Neural cell (in vitro differentiated cells): ENCODE data around the gene XRCC6. TPM values are rescaled to one million over a fixed set of nuclear protein-coding genes. Genes with fewer than 3 reads are reported as not detected.

Experiments
- H2AFZ ChIP-seq: fragments of 200-600, 300-800 bp; sonication (generic), shearing (Covaris generic); 2 replicates; pipeline ENCODE4 v1.6.0; 2014; ENCODE audit warnings: low read depth, mild to moderate bottlenecking, antibody characterized with exemption, low read length, moderate library complexity
- H3F3A ChIP-seq: fragments of 200-600 bp; shearing (Covaris generic); 2 replicates; pipeline ENCODE4 v1.6.1; 2016; ENCODE audit warnings: mild to moderate bottlenecking, moderate library complexity, mixed read lengths, antibody characterized with exemption, low read length; ENCODE audit not compliant: insufficient read depth, poor library complexity, severe bottlenecking
- H3K27ac ChIP-seq: fragments of 200-600, 300-800 bp; sonication (generic), shearing (Covaris generic); 2 replicates; pipeline ENCODE4 v1.5.1; 2014; ENCODE audit warnings: mild to moderate bottlenecking, low read length, moderate library complexity
- H3K27me3 ChIP-seq: fragments of 300-800, 200-600 bp; sonication (generic), shearing (Covaris generic); 2 replicates; pipeline ENCODE4 v1.6.0; 2014; ENCODE audit warnings: mild to moderate bottlenecking, low read depth, low read length, moderate library complexity; ENCODE audit not compliant: insufficient read depth
- H3K36me3 ChIP-seq: fragments of 300-800, 200-600 bp; sonication (generic), shearing (Covaris generic); 2 replicates; pipeline ENCODE4 v1.5.1; 2014; ENCODE audit warnings: mild to moderate bottlenecking, antibody characterized with exemption, low read length, moderate library complexity; ENCODE audit not compliant: insufficient read depth
- H3K4me2 ChIP-seq: fragments of 300-800, 200-600 bp; sonication (generic), shearing (Covaris generic); 2 replicates; pipeline ENCODE4 v1.6.0; 2014; ENCODE audit warnings: mild to moderate bottlenecking, low read length
- H3K4me3 ChIP-seq: fragments of 300-800, 200-600 bp; sonication (generic), shearing (Covaris generic); 2 replicates; pipeline ENCODE4 v1.5.1; 2014; ENCODE audit warnings: mild to moderate bottlenecking, low read length, moderate library complexity
- H3K79me2 ChIP-seq: fragments of 200-600 bp; shearing (Covaris generic); replicated peaks from 2 replicates; pipeline ENCODE4 v1.6.0; 2014; ENCODE audit warnings: mild to moderate bottlenecking, low read length, moderate library complexity; ENCODE audit not compliant: insufficient read depth
- H3K9ac ChIP-seq: fragments of 300-800, 200-600 bp; sonication (generic), shearing (Covaris generic); 2 replicates; pipeline ENCODE4 v1.6.1; 2016; ENCODE audit warnings: mild to moderate bottlenecking, low read length, mixed read lengths
- H3K9me2 ChIP-seq: fragments of 200-600 bp; shearing (Covaris generic); 2 replicates; pipeline ENCODE4 v1.6.1; 2016; ENCODE audit warnings: mild to moderate bottlenecking, low read length, mixed read lengths; ENCODE audit not compliant: insufficient read depth
- H3K9me3 ChIP-seq: fragments of 200-600, 300-800 bp; sonication (generic), shearing (Covaris generic); 2 replicates; pipeline ENCODE4 v1.6.1; 2016; ENCODE audit warnings: mild to moderate bottlenecking, mixed run types, low read length, moderate library complexity, mixed read lengths
- H4K20me1 ChIP-seq: fragments of 200-600 bp; shearing (Covaris generic); 2 replicates; pipeline ENCODE4 v1.6.1; 2016; ENCODE audit warnings: mild to moderate bottlenecking, mixed run types; ENCODE audit not compliant: insufficient read depth
- CTCF ChIP-seq: fragments of 450-650 bp; IDR thresholded peaks from 2 replicates; pipeline ENCODE4 v1.5.1; 2014; ENCODE audit warnings: antibody characterized with exemption, mild to moderate bottlenecking, moderate library complexity; ENCODE audit not compliant: poor library complexity, severe bottlenecking
- EP300 ChIP-seq: fragments of 450-650 bp; conservative IDR thresholded peaks from 2 replicates; pipeline ENCODE4 v1.6.1; 2014; ENCODE audit warnings: antibody characterized with exemption, mild to moderate bottlenecking, moderate library complexity; ENCODE audit not compliant: poor library complexity, severe bottlenecking
- EZH2 ChIP-seq: fragments of 200-600, 300-800 bp; shearing (Covaris generic), sonication (generic); IDR thresholded peaks from 2 replicates; pipeline ENCODE4 v1.6.1; 2014; ENCODE audit warnings: antibody characterized with exemption, low read length, borderline replicate concordance, mild to moderate bottlenecking; ENCODE audit not compliant: insufficient read depth, poor library complexity, severe bottlenecking
- MXI1 ChIP-seq: fragments of 450-650 bp; conservative IDR thresholded peaks from 2 replicates; pipeline ENCODE4 v1.6.1; 2014; ENCODE audit warnings: antibody characterized with exemption, mild to moderate bottlenecking; ENCODE audit not compliant: poor library complexity, severe bottlenecking
- POLR2AphosphoS5 ChIP-seq: IDR thresholded peaks from 2 replicates; pipeline ENCODE4 v1.6.1; 2012
- REST ChIP-seq: IDR thresholded peaks from 2 replicates; pipeline ENCODE4 v1.6.1; 2012; ENCODE audit warnings: borderline replicate concordance
- SMC3 ChIP-seq: fragments of 450-650 bp; conservative IDR thresholded peaks from 2 replicates; pipeline ENCODE4 v1.6.1; 2014; ENCODE audit warnings: antibody characterized with exemption, mild to moderate bottlenecking, moderate library complexity; ENCODE audit not compliant: poor library complexity
- TAF1 ChIP-seq: IDR thresholded peaks from 2 replicates; pipeline ENCODE4 v1.6.1; 2012; ENCODE audit warnings: low read depth
- polyA plus RNA-seq: library from polyadenylated mRNA; depleted of rRNA; stranded (reverse); fragments of >200 nt; gene quantifications from 2 replicates; pipeline ENCODE4 v1.2.3, GENCODE V29; 2014

Gene XRCC6
- polyA plus RNA-seq, 1 donor from 2014 or later, result 398 TPM

GRCh38 chr22:41664490-41664889 is 43.4 kb downstream of the XRCC6 start:
- H2AFZ ChIP-seq, result no peak overlapping the region
- H3K4me2 ChIP-seq, result no peak overlapping the region
- no peaks in the 10 kb centered on the region for H3K79me2 ChIP-seq
- H3K4me3 ChIP-seq, result no peak overlapping the region
- H4K20me1 ChIP-seq, result no peaks in the 10 kb centered on the region
- H3F3A ChIP-seq, result no peaks in the 10 kb centered on the region
- TF ChIP-seq REST (no peak), SMC3 (no peak), TAF1 (no peak), MXI1 (no peak), EP300 (no peak), POLR2AphosphoS5 (no peak), EZH2 (no peak), CTCF (no peak)
- no peaks in the 10 kb centered on the region for H3K27me3 ChIP-seq
- no peak overlapping the region for H3K27ac ChIP-seq
- H3K36me3 ChIP-seq, result peaks cover 7% of the 10 kb centered on the region
- no peaks in the 10 kb centered on the region for H3K9me2 ChIP-seq
- H3K9me3 ChIP-seq, result no peaks in the 10 kb centered on the region
- H3K9ac ChIP-seq, result no peak overlapping the region

GRCh38 chr22:41664951-41665350 is 43.9 kb downstream of the XRCC6 start:
- H3K36me3 ChIP-seq, result peaks cover 7% of the 10 kb centered on the region
- no peaks in the 10 kb centered on the region for H4K20me1 ChIP-seq
- H3K9ac ChIP-seq, result no peak overlapping the region
- no peaks in the 10 kb centered on the region for H3K79me2 ChIP-seq
- TF ChIP-seq REST, result no peak
- no peak for TF ChIP-seq TAF1
- peak; percentile 10 for TF ChIP-seq POLR2AphosphoS5
- H3K9me2 ChIP-seq, result no peaks in the 10 kb centered on the region
- H3K27me3 ChIP-seq, result no peaks in the 10 kb centered on the region
- no peak overlapping the region for H3K4me2 ChIP-seq
- no peak overlapping the region for H3K27ac ChIP-seq
- H3K4me3 ChIP-seq, result no peak overlapping the region
- no peak overlapping the region for H2AFZ ChIP-seq
- H3F3A ChIP-seq, result no peaks in the 10 kb centered on the region
- H3K9me3 ChIP-seq, result no peaks in the 10 kb centered on the region
